H9 (cell line): ENCODE results near the gene LRRN3. TPM values are rescaled to one million over a fixed set of nuclear protein-coding genes. Genes with fewer than 3 reads are reported as not detected.

Experiments used
- DNase-seq: peaks from one replicate; pipeline ENCODE4 v3.0.0-alpha.2; 2017
- H2AFZ ChIP-seq: one replicate; pipeline ENCODE4 v1.6.1; 2013; ENCODE audit warnings: mild to moderate bottlenecking, low read length, control low read depth, moderate library complexity
- H2AK5ac ChIP-seq: 2 replicates; pipeline ENCODE4 v1.6.1; 2013; ENCODE audit warnings: low read length, control low read depth, mixed read lengths; ENCODE audit not compliant: insufficient read length
- H2BK120ac ChIP-seq: one replicate; pipeline ENCODE4 v1.6.1; 2013; ENCODE audit warnings: low read depth, mild to moderate bottlenecking, low read length, control low read depth, inconsistent platforms; ENCODE audit not compliant: poor library complexity, severe bottlenecking
- H2BK12ac ChIP-seq: 2 replicates; pipeline ENCODE4 v1.6.1; 2013; ENCODE audit warnings: low read length, control low read depth, mixed read lengths, low read depth; ENCODE audit not compliant: insufficient read length
- H2BK15ac ChIP-seq: 2 replicates; pipeline ENCODE4 v1.6.1; 2013; ENCODE audit warnings: low read depth, low read length, control low read depth
- H2BK20ac ChIP-seq: one replicate; pipeline ENCODE4 v1.6.1; 2013; ENCODE audit warnings: low read depth, mild to moderate bottlenecking, low read length, control low read depth, inconsistent platforms; ENCODE audit not compliant: poor library complexity, severe bottlenecking
- H2BK5ac ChIP-seq: 2 replicates; pipeline ENCODE4 v1.6.1; 2013; ENCODE audit warnings: low read length, control low read depth, mixed read lengths; ENCODE audit not compliant: insufficient read length
- H3K14ac ChIP-seq: 2 replicates; pipeline ENCODE4 v1.6.1; 2013; ENCODE audit warnings: low read length, control low read depth; ENCODE audit not compliant: insufficient read depth
- H3K18ac ChIP-seq: 2 replicates; pipeline ENCODE4 v1.6.1; 2013; ENCODE audit warnings: low read depth, mild to moderate bottlenecking, mixed read lengths, low read length, control low read depth; ENCODE audit not compliant: insufficient read length
- H3K23ac ChIP-seq: 2 replicates; pipeline ENCODE4 v1.6.1; 2013; ENCODE audit warnings: low read length, control low read depth, mixed read lengths, low read depth; ENCODE audit not compliant: insufficient read length
- H3K23me2 ChIP-seq: 2 replicates; pipeline ENCODE4 v1.6.1; 2013; ENCODE audit warnings: low read depth, mild to moderate bottlenecking, mixed read lengths, low read length, control low read depth; ENCODE audit not compliant: insufficient read length, poor library complexity, severe bottlenecking
- H3K27ac ChIP-seq: 2 replicates; pipeline ENCODE4 v1.5.1; 2013; ENCODE audit warnings: low read length, control low read depth, mixed read lengths, low read depth; ENCODE audit not compliant: insufficient read length
- H3K27me3 ChIP-seq: 2 replicates; pipeline ENCODE4 v1.6.1; 2013; ENCODE audit warnings: low read length, control low read depth, inconsistent platforms; ENCODE audit not compliant: insufficient read depth
- H3K4ac ChIP-seq: 2 replicates; pipeline ENCODE4 v1.6.1; 2013; ENCODE audit warnings: low read depth, mild to moderate bottlenecking, control low read depth, inconsistent platforms, low read length, moderate library complexity
- H3K4me1 ChIP-seq: 2 replicates; pipeline ENCODE4 v1.6.1; 2013; ENCODE audit warnings: low read length, control low read depth, inconsistent platforms; ENCODE audit not compliant: insufficient read depth
- H3K4me2 ChIP-seq: 2 replicates; pipeline ENCODE4 v1.6.1; 2013; ENCODE audit warnings: low read length, control low read depth, mixed read lengths; ENCODE audit not compliant: insufficient read length, insufficient read depth
- H3K56ac ChIP-seq: 2 replicates; pipeline ENCODE4 v1.6.1; 2013; ENCODE audit warnings: low read depth, mild to moderate bottlenecking, mixed read lengths, low read length, control low read depth; ENCODE audit not compliant: insufficient read length
- H3K79me1 ChIP-seq: 2 replicates; pipeline ENCODE4 v1.6.1; 2013; ENCODE audit warnings: low read depth, mild to moderate bottlenecking, moderate library complexity, low read length, control low read depth, inconsistent platforms; ENCODE audit not compliant: insufficient read depth, poor library complexity, severe bottlenecking
- H3K79me2 ChIP-seq: 2 replicates; pipeline ENCODE4 v1.6.1; 2013; ENCODE audit warnings: low read length, control low read depth, inconsistent platforms; ENCODE audit not compliant: insufficient read depth
- H3K9ac ChIP-seq: 2 replicates; pipeline ENCODE4 v1.6.1; 2013; ENCODE audit warnings: low read length, control low read depth, mixed read lengths; ENCODE audit not compliant: insufficient read length; ENCODE audit errors: extremely low read depth
- H3K9me3 ChIP-seq: one replicate; pipeline ENCODE4 v1.6.1; 2013; ENCODE audit warnings: low read depth, low read length, inconsistent platforms; ENCODE audit not compliant: control insufficient read depth
- H3T11ph ChIP-seq: one replicate; pipeline ENCODE4 v1.6.1; 2013; ENCODE audit warnings: mild to moderate bottlenecking, low read length, control low read depth, inconsistent platforms
- H4K20me1 ChIP-seq: one replicate; pipeline ENCODE4 v1.6.1; 2013; ENCODE audit not compliant: control insufficient read depth, insufficient read length, insufficient read depth
- H4K5ac ChIP-seq: 2 replicates; pipeline ENCODE4 v1.6.1; 2013; ENCODE audit warnings: low read depth, mild to moderate bottlenecking, mixed read lengths, low read length, control low read depth; ENCODE audit not compliant: insufficient read length
- H4K8ac ChIP-seq: replicated peaks from 2 replicates; pipeline ENCODE4 v1.6.1; 2013; ENCODE audit warnings: low read length, control low read depth, mixed read lengths, low read depth; ENCODE audit not compliant: insufficient read length
- H4K91ac ChIP-seq: 2 replicates; pipeline ENCODE4 v1.6.1; 2013; ENCODE audit warnings: low read depth, mild to moderate bottlenecking, moderate library complexity, mixed read lengths, low read length, control low read depth; ENCODE audit not compliant: insufficient read length
- H3K27ac Mint-ChIP-seq, 3 experiments: 2 replicates in 2 of 3; 3 replicates in 1 of 3; pipeline ENCODE4 v1.8.0; 2020 to 2021; ENCODE audit warnings: mixed read lengths in 3 of 3, mild to moderate bottlenecking in 1 of 3, moderate library complexity in 1 of 3
- H3K27me3 Mint-ChIP-seq: 2 replicates; pipeline ENCODE4 v1.8.0; 2021; ENCODE audit warnings: low read depth, mild to moderate bottlenecking, moderate library complexity, mixed read lengths
- H3K36me3 Mint-ChIP-seq, 3 experiments: 2 replicates in 2 of 3; 3 replicates in 1 of 3; pipeline ENCODE4 v1.8.0; 2020 to 2021; ENCODE audit warnings: low read depth in 3 of 3, mixed read lengths in 3 of 3; ENCODE audit not compliant: insufficient read depth in 1 of 3
- H3K4me1 Mint-ChIP-seq, 2 experiments: 2 replicates each; pipeline ENCODE4 v1.8.0; 2020; ENCODE audit warnings: mixed read lengths in 2 of 2
- H3K4me3 Mint-ChIP-seq, 2 experiments: 2 replicates in 1 of 2; 3 replicates in 1 of 2; pipeline ENCODE4 v1.8.0; 2020 to 2021; ENCODE audit warnings: mild to moderate bottlenecking in 2 of 2, mixed read lengths in 2 of 2, moderate library complexity in 1 of 2
- H3K9me3 Mint-ChIP-seq, 2 experiments: 2 replicates in 1 of 2; 3 replicates in 1 of 2; pipeline ENCODE4 v1.8.0; 2020; ENCODE audit warnings: mild to moderate bottlenecking in 2 of 2, mixed read lengths in 2 of 2, moderate library complexity in 1 of 2
- CTCF ChIP-seq: fragments of 200-600 bp; sonication (generic); conservative IDR thresholded peaks from 3 replicates; pipeline ENCODE4 v1.8.0; 2021; ENCODE audit warnings: antibody characterized with exemption, mild to moderate bottlenecking
- WGBS: extraction: QIAGEN DNeasy Blood & Tissue Kit; methylation state at CpG from one replicate; pipeline ENCODE4 v1.1.7; 2013; ENCODE audit warnings: missing lambda C conversion rate, low lambda C conversion rate, mixed read lengths; ENCODE audit not compliant: insufficient read length; ENCODE audit errors: extremely low coverage; 5-methylcytosine and 5-hydroxymethylcytosine counted together
- long read RNA-seq: library from polyadenylated mRNA; unstranded; transcript quantifications from one replicate; pipeline ENCODE4 v2.0.0, GENCODE V29; 2020
- total RNA-seq: library from RNA; stranded (reverse); gene quantifications from 2 replicates; pipeline ENCODE4 v1.2.1, GENCODE V29; 2021

The LRRN3 gene
- total RNA-seq = 0.77 and 1.0 TPM in 2 replicates
- long read RNA-seq, partial matches to known transcripts = 2 of 5 reads
- long read RNA-seq, other reads (novel, unspliced or antisense) = 1 of 5 reads

GRCh38 chr7:111090846-111091245 is at the start of gene LRRN3:
TSS of gene LRRN3 (plus strand) at chr7:111091127. CDS start at chr7:111122773, 31,646 bp downstream.
- Histone ChIP-seq H4K20me1 (no peaks in the 10 kb centered on the region), H2BK12ac (no peak within 1 kb of the TSS), H3K56ac (no peak within 1 kb of the TSS), H3K4me2 (no peak within 1 kb of the TSS), H3T11ph (no peak within 1 kb of the TSS), H4K91ac (no peak within 1 kb of the TSS), H3K18ac (no peak within 1 kb of the TSS), H2BK15ac (no peak within 1 kb of the TSS), H3K9me3 (no peaks in the 10 kb centered on the region), H3K4ac (no peak within 1 kb of the TSS), H2BK20ac (no peak within 1 kb of the TSS), H3K79me1 (no peaks in the 10 kb centered on the region), H3K4me1 (peaks cover 3% of the 10 kb centered on the region; the same call in 1 of the 2 replicates), H2AK5ac (no peak within 1 kb of the TSS), H3K79me2 (no peaks in the 10 kb centered on the region), H2AFZ (no peak within 1 kb of the TSS), H4K5ac (no peak within 1 kb of the TSS), H4K8ac (no peak within 1 kb of the TSS), H3K23me2 (no peaks in the 10 kb centered on the region), H2BK120ac (no peak within 1 kb of the TSS), H3K14ac (no peak within 1 kb of the TSS), H3K9ac (no peak within 1 kb of the TSS), H3K27ac (no peak within 1 kb of the TSS), H2BK5ac (no peak within 1 kb of the TSS), H3K27me3 (no peaks in the 10 kb centered on the region), H3K23ac (no peak within 1 kb of the TSS)
- peaks cover 54 to 58% of the 10 kb centered on the region in 2 experiments for H3K4me1 Mint-ChIP-seq
- no peaks in the 10 kb centered on the region for H3K27me3 Mint-ChIP-seq
- peak within 1 kb of the TSS in 1 of 2 experiments; percentile 43; a peak in 3 of 5 replicates for H3K4me3 Mint-ChIP-seq
- peak within 1 kb of the TSS in 2 of 3 experiments; percentile 46 to 90; a peak in 3 of 7 replicates for H3K27ac Mint-ChIP-seq
- peak; percentile 24 for DNase-seq
- WGBS = no CpG with 5 or more reads among the region's 6 CpGs
- no peak for TF ChIP-seq CTCF
- no peaks in the 10 kb centered on the region for H3K36me3 Mint-ChIP-seq
- no peaks in the 10 kb centered on the region for H3K9me3 Mint-ChIP-seq
